ENCODE data around the gene DEPP1. TPM values are rescaled to one million over a fixed set of nuclear protein-coding genes. Genes with fewer than 3 reads are reported as not detected.

DEPP1 gene
- total and polyA plus RNA-seq, 2 donors (not counting 1 experiment from before 2014, with no cell fraction given) = not detected

- H3K9ac ChIP-seq (ENCODE audit: low read length) = no peak overlapping the region
- H3K4me3 Mint-ChIP-seq = no peak overlapping the region
- CTCF ChIA-PET = interaction anchor here (0.7 kb wide), 1 partner anchor 41 kb away, joined by 3 read pairs; no protein-coding TSS in a partner anchor
- H3K4me1 Mint-ChIP-seq = no peaks in the 10 kb centered on the region
- no peak overlapping the region for H3K27ac ChIP-seq (ENCODE audit: low read length in 2 of 2)
- H3K4me3 ChIP-seq (ENCODE audit: control extremely low read depth in 1 of 5, extremely low read depth in 1 of 5, insufficient read depth in 1 of 5, low read depth in 2 of 5, low read length in 4 of 5) = no peak overlapping the region
- TF ChIP-seq CTCF (IDR thresholded peaks at IDR 0.05) = no peak
- TF ChIP-seq EZH2 (IDR thresholded peaks at IDR 0.05; ENCODE audit: borderline replicate concordance, insufficient read depth, low read depth, low read length, poor library complexity, severe bottlenecking) = no peak
- no peaks in the 10 kb centered on the region for H3K9me3 Mint-ChIP-seq (ENCODE audit: insufficient read depth)
- intact Hi-C loops (cut with micrococcal nuclease) = no loop called here
- no peak overlapping the region for H3K4me2 ChIP-seq (replicated peaks; ENCODE audit: low read depth, low read length, poor library complexity, severe bottlenecking)
- no peaks in the 10 kb centered on the region for H3K79me2 ChIP-seq (ENCODE audit: control insufficient read depth, insufficient read depth, low read length)
- DNase-seq = no peak
- H4K20me1 ChIP-seq (ENCODE audit: control insufficient read depth, insufficient read depth, low read length, poor library complexity, severe bottlenecking) = no peaks in the 10 kb centered on the region
- no peaks in the 10 kb centered on the region for H3K27me3 Mint-ChIP-seq
- ATAC-seq (ENCODE audit: low read depth) = no peak
- H2AFZ ChIP-seq (ENCODE audit: insufficient read depth, low read depth, low read length, poor library complexity, severe bottlenecking) = no peak overlapping the region
- no peaks in the 10 kb centered on the region for H3K27me3 ChIP-seq (replicated peaks in 1 of 4; ENCODE audit: control extremely low read depth in 1 of 4, control insufficient read depth in 3 of 4, insufficient read depth in 4 of 4, low read length in 3 of 4)
- POLR2A ChIA-PET = no interaction called here
- WGBS (ENCODE audit: insufficient coverage) = 77% methylated on average over 2 of the region's 2 CpGs
- H3K27ac Mint-ChIP-seq = no peak overlapping the region
- H3K9me3 ChIP-seq (ENCODE audit: control extremely low read depth in 1 of 3, control insufficient read depth in 2 of 3, insufficient read depth in 1 of 3, low read length in 2 of 3) = no peaks in the 10 kb centered on the region
- no peaks in the 10 kb centered on the region for H3K36me3 ChIP-seq (replicated peaks in 1 of 2; ENCODE audit: control extremely low read depth in 1 of 2, control insufficient read depth in 1 of 2, extremely low read depth in 1 of 2, insufficient read depth in 2 of 2, low read length in 1 of 2)
- H3K4me1 ChIP-seq (ENCODE audit: control insufficient read depth in 2 of 2, insufficient read depth in 2 of 2, low read length in 2 of 2) = no peaks in the 10 kb centered on the region
Observed at GRCh38 chr10:44927352-44927751, 51.3 kb downstream of the DEPP1 start.

GRCh38 chr10:44926751-44927351 is 51.8 kb downstream of the DEPP1 start:
- H3K4me2 ChIP-seq (replicated peaks; ENCODE audit: low read depth, low read length, poor library complexity, severe bottlenecking) = no peak overlapping the region
- TF ChIP-seq EZH2 (IDR thresholded peaks at IDR 0.05; ENCODE audit: borderline replicate concordance, insufficient read depth, low read depth, low read length, poor library complexity, severe bottlenecking) (no peak), CTCF (IDR thresholded peaks at IDR 0.05) (no peak)
- POLR2A ChIA-PET = no interaction called here
- no peak overlapping the region for H3K27ac Mint-ChIP-seq
- intact Hi-C loops (cut with micrococcal nuclease) = no loop called here
- H4K20me1 ChIP-seq (ENCODE audit: control insufficient read depth, insufficient read depth, low read length, poor library complexity, severe bottlenecking) = no peaks in the 10 kb centered on the region
- no peak overlapping the region for H3K9ac ChIP-seq (ENCODE audit: low read length)
- CTCF ChIA-PET = no interaction called here
- H3K9me3 ChIP-seq (ENCODE audit: control extremely low read depth in 1 of 3, control insufficient read depth in 2 of 3, insufficient read depth in 1 of 3, low read length in 2 of 3) = no peaks in the 10 kb centered on the region
- H3K27me3 ChIP-seq (replicated peaks in 1 of 4; ENCODE audit: control extremely low read depth in 1 of 4, control insufficient read depth in 3 of 4, insufficient read depth in 4 of 4, low read length in 3 of 4) = no peaks in the 10 kb centered on the region
- no peaks in the 10 kb centered on the region for H3K4me1 ChIP-seq (ENCODE audit: control insufficient read depth in 2 of 2, insufficient read depth in 2 of 2, low read length in 2 of 2)
- H3K4me3 Mint-ChIP-seq = no peak overlapping the region
- no peak for ATAC-seq (ENCODE audit: low read depth)
- no peaks in the 10 kb centered on the region for H3K4me1 Mint-ChIP-seq
- no peaks in the 10 kb centered on the region for H3K9me3 Mint-ChIP-seq (ENCODE audit: insufficient read depth)
- H3K27me3 Mint-ChIP-seq = no peaks in the 10 kb centered on the region
- WGBS (ENCODE audit: insufficient coverage) = 81% methylated on average over 7 of the region's 10 CpGs
- no peak overlapping the region for H3K27ac ChIP-seq (ENCODE audit: low read length in 2 of 2)
- H2AFZ ChIP-seq (ENCODE audit: insufficient read depth, low read depth, low read length, poor library complexity, severe bottlenecking) = no peak overlapping the region
- no peak for DNase-seq
- H3K36me3 ChIP-seq (replicated peaks in 1 of 2; ENCODE audit: control extremely low read depth in 1 of 2, control insufficient read depth in 1 of 2, extremely low read depth in 1 of 2, insufficient read depth in 2 of 2, low read length in 1 of 2) = no peaks in the 10 kb centered on the region
- H3K79me2 ChIP-seq (ENCODE audit: control insufficient read depth, insufficient read depth, low read length) = no peaks in the 10 kb centered on the region
- H3K4me3 ChIP-seq (ENCODE audit: control extremely low read depth in 1 of 5, extremely low read depth in 1 of 5, insufficient read depth in 1 of 5, low read depth in 2 of 5, low read length in 4 of 5) = no peak overlapping the region

Other genes with a start within 250 kb of the DEPP1 start
- not detected in 2 replicates for gene TMEM72, start 67.5 kb downstream of the DEPP1 start, total RNA-seq
- not detected in 2 replicates for gene TMEM72, start 67.5 kb downstream of the DEPP1 start, polyA plus RNA-seq
- 1.4 and 2.6 TPM in 2 replicates for gene RASSF4, start 19.0 kb downstream of the DEPP1 start, total RNA-seq
- 1.4 and 1.9 TPM in 2 replicates for gene RASSF4, start 19.0 kb downstream of the DEPP1 start, polyA plus RNA-seq
- 31.4 TPM in 2 replicates for gene ZNF22, start 22.1 kb upstream of the DEPP1 start, total RNA-seq
- 7.7 and 11.1 TPM in 2 replicates for gene ZNF22, start 22.1 kb upstream of the DEPP1 start, polyA plus RNA-seq